ENCODE data around the gene LAMTOR5. TPM values are rescaled to one million over a fixed set of nuclear protein-coding genes. Genes with fewer than 3 reads are reported as not detected.

LAMTOR5 gene
- total RNA-seq, 1 experiment from 2014 or later: 119 TPM

GRCh38 chr1:110361856-110362255 lies 45.6 kb downstream of the LAMTOR5 start:
- DNase-seq (ENCODE audit: low read depth, low spot score) (no peak), ATAC-seq (no peak)
- intact Hi-C loops (cut with micrococcal nuclease; ENCODE audit: unreplicated experiment) (no loop called here), in situ Hi-C loops (cut with HindIII; ENCODE audit: low pct_unique_long_range_greater_than_20kb, low sequenced_read_pairs) (no loop called here)
- no peak overlapping the region for H3K4me3 ChIP-seq (ENCODE audit: low read depth in 2 of 2, low read length in 2 of 2)
- H3K4me1 ChIP-seq (ENCODE audit: control insufficient read depth, insufficient read depth, low read length): no peaks in the 10 kb centered on the region
- H3K27me3 ChIP-seq (ENCODE audit: control insufficient read depth, insufficient read depth, low read length): no peaks in the 10 kb centered on the region
- no TSS peak for BruUV-seq (replicated peaks)
- no peak overlapping the region for H3K27ac ChIP-seq (ENCODE audit: low read length)
- no peaks in the 10 kb centered on the region for H3K9me3 ChIP-seq (ENCODE audit: control insufficient read depth, insufficient read depth, low read depth, low read length)
- ChIA-PET CTCF (no interaction called here), POLR2A (no interaction called here)
- no peak for TF ChIP-seq TCF7L2 (IDR thresholded peaks at IDR 0.05; ENCODE audit: low read depth, low read length)
- no peak for TF ChIP-seq REST (IDR thresholded peaks at IDR 0.05; ENCODE audit: insufficient read depth in 1 of 2, low read depth in 2 of 2, low read length in 1 of 2)
- TF ChIP-seq, protein P1, sequence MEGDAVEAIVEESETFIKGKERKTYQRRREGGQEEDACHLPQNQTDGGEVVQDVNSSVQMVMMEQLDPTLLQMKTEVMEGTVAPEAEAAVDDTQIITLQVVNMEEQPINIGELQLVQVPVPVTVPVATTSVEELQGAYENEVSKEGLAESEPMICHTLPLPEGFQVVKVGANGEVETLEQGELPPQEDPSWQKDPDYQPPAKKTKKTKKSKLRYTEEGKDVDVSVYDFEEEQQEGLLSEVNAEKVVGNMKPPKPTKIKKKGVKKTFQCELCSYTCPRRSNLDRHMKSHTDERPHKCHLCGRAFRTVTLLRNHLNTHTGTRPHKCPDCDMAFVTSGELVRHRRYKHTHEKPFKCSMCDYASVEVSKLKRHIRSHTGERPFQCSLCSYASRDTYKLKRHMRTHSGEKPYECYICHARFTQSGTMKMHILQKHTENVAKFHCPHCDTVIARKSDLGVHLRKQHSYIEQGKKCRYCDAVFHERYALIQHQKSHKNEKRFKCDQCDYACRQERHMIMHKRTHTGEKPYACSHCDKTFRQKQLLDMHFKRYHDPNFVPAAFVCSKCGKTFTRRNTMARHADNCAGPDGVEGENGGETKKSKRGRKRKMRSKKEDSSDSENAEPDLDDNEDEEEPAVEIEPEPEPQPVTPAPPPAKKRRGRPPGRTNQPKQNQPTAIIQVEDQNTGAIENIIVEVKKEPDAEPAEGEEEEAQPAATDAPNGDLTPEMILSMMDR (IDR thresholded peaks at IDR 0.05): no peak
- TF ChIP-seq SIN3A (IDR thresholded peaks at IDR 0.05; ENCODE audit: borderline replicate concordance, insufficient read depth, low read depth, low read length): no peak
- TF ChIP-seq POLR2AphosphoS5 (IDR thresholded peaks at IDR 0.05; ENCODE audit: low read depth, low read length): no peak
- H3K36me3 ChIP-seq (ENCODE audit: control insufficient read depth, insufficient read depth, low read length): peaks cover 10% of the 10 kb centered on the region; the same call in 1 of the 2 replicates

DNA sequence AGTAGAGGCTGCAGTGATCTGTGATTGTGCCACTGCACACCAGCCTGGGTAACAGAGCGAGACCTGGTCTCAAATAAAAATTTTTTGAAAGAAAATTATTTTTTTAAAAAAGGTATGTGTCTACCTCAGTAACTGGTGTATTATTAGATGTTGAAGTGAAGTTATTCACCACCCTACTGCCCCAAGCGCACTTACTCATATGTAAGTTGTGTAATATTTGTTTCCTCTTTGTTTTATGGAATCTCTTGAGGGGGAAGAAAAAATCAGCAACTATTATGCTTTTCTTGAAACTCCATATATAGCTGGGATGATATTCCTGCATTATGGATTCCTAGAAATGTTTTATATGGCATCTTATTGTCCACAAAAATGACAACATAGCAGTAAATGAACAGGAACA lies 47.1 kb downstream of the LAMTOR5 start:
- Histone ChIP-seq H3K9me3 (ENCODE audit: control insufficient read depth, insufficient read depth, low read depth, low read length) (no peaks in the 10 kb centered on the region), H3K4me3 (ENCODE audit: low read depth in 2 of 2, low read length in 2 of 2) (no peak overlapping the region), H3K36me3 (ENCODE audit: control insufficient read depth, insufficient read depth, low read length) (peaks cover 7% of the 10 kb centered on the region; the same call in 1 of the 2 replicates), H3K4me1 (ENCODE audit: control insufficient read depth, insufficient read depth, low read length) (peaks cover 8% of the 10 kb centered on the region), H3K27me3 (ENCODE audit: control insufficient read depth, insufficient read depth, low read length) (no peaks in the 10 kb centered on the region), H3K27ac (ENCODE audit: low read length) (no peak overlapping the region)
- ChIA-PET POLR2A (no interaction called here), CTCF (no interaction called here)
- BruUV-seq (replicated peaks): no TSS peak
- DNase-seq (ENCODE audit: low read depth, low spot score): no peak
- ATAC-seq: no peak
- intact Hi-C loops (cut with micrococcal nuclease; ENCODE audit: unreplicated experiment): no loop called here
- in situ Hi-C loops (cut with HindIII; ENCODE audit: low pct_unique_long_range_greater_than_20kb, low sequenced_read_pairs): no loop called here
- TF ChIP-seq REST (IDR thresholded peaks at IDR 0.05; ENCODE audit: insufficient read depth in 1 of 2, low read depth in 2 of 2, low read length in 1 of 2) (no peak), TCF7L2 (IDR thresholded peaks at IDR 0.05; ENCODE audit: low read depth, low read length) (no peak), POLR2AphosphoS5 (IDR thresholded peaks at IDR 0.05; ENCODE audit: low read depth, low read length) (no peak), SIN3A (IDR thresholded peaks at IDR 0.05; ENCODE audit: borderline replicate concordance, insufficient read depth, low read depth, low read length) (no peak)
- TF ChIP-seq, protein P1 (IDR thresholded peaks at IDR 0.05): no peak
